ENCODE data around the gene ZHX3.

DNA sequence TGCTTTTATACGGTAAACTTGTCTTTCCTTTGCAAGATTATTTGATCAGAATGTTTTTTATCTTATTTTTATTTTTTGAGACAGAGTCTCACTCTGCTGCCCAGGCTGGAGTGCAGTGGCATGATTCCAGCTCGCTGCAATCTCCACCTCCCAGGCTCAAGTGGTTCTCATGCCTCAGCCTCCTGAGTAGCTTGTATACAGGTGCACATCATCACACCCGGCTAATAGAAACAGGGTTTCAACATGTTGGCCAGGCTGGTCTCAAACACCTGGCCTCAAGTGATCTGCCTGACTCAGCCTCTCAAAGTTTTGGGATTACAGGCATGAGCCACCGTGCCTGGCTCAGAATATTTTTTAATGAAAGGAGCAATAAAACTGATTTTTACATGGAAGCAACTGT is 14.2 kb upstream of the ZHX3 start:
- TF ChIP-seq, protein P1, sequence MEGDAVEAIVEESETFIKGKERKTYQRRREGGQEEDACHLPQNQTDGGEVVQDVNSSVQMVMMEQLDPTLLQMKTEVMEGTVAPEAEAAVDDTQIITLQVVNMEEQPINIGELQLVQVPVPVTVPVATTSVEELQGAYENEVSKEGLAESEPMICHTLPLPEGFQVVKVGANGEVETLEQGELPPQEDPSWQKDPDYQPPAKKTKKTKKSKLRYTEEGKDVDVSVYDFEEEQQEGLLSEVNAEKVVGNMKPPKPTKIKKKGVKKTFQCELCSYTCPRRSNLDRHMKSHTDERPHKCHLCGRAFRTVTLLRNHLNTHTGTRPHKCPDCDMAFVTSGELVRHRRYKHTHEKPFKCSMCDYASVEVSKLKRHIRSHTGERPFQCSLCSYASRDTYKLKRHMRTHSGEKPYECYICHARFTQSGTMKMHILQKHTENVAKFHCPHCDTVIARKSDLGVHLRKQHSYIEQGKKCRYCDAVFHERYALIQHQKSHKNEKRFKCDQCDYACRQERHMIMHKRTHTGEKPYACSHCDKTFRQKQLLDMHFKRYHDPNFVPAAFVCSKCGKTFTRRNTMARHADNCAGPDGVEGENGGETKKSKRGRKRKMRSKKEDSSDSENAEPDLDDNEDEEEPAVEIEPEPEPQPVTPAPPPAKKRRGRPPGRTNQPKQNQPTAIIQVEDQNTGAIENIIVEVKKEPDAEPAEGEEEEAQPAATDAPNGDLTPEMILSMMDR (IDR thresholded peaks at IDR 0.05), result no peak
- no peak for TF ChIP-seq POLR2A (IDR thresholded peaks at IDR 0.05)

All from heart left ventricle (tissue), 13 donors.